Endodermal cell (in vitro differentiated cells): ENCODE measurements around the gene MAGIX. TPM values are rescaled to one million over a fixed set of nuclear protein-coding genes. Genes with fewer than 3 reads are reported as not detected.
A peak's percentile ranks its signal among the peaks of the same experiment; 100 is the strongest.
"Not testable (repeated sequence)": the region's sequence is repeated elsewhere in the genome, so short reads cannot be mapped to it uniquely, and the experiment has no call there.

Experiments used
- DNase-seq: peaks from one replicate; pipeline ENCODE4 v3.0.0-alpha.2; 2017
- H3K27ac ChIP-seq: 2 replicates; pipeline ENCODE4 v1.5.1; 2013; ENCODE audit warnings: mild to moderate bottlenecking, low read depth, low read length, moderate library complexity
- H3K27me3 ChIP-seq: 2 replicates; pipeline ENCODE4 v1.6.1; 2013; ENCODE audit warnings: mild to moderate bottlenecking, low read length, moderate library complexity; ENCODE audit not compliant: insufficient read depth, control insufficient read depth, poor library complexity, severe bottlenecking
- H3K36me3 ChIP-seq: 2 replicates; pipeline ENCODE4 v1.7.0; 2013; ENCODE audit warnings: mild to moderate bottlenecking, low read length, moderate library complexity; ENCODE audit not compliant: control insufficient read depth, insufficient read depth
- H3K4me1 ChIP-seq: one replicate; pipeline ENCODE4 v1.7.0; 2013; ENCODE audit warnings: low read length; ENCODE audit not compliant: control insufficient read depth, insufficient read depth
- H3K4me3 ChIP-seq: 2 replicates; pipeline ENCODE4 v1.5.1; 2013; ENCODE audit warnings: mild to moderate bottlenecking, low read length, moderate library complexity
- H3K9ac ChIP-seq: 2 replicates; pipeline ENCODE4 v1.6.1; 2013; ENCODE audit warnings: mild to moderate bottlenecking, low read length, moderate library complexity; ENCODE audit not compliant: poor library complexity, severe bottlenecking; ENCODE audit errors: extremely low read depth
- H3K9me3 ChIP-seq: 2 replicates; pipeline ENCODE4 v1.6.1; 2013; ENCODE audit warnings: mild to moderate bottlenecking, low read length, moderate library complexity; ENCODE audit not compliant: control insufficient read depth
- H3K27ac Mint-ChIP-seq: 2 replicates; pipeline ENCODE4 v1.8.0; 2020; ENCODE audit warnings: mixed read lengths
- H3K27me3 Mint-ChIP-seq: 2 replicates; pipeline ENCODE4 v1.8.0; 2021; ENCODE audit warnings: mild to moderate bottlenecking, mixed read lengths; ENCODE audit not compliant: insufficient read depth
- H3K36me3 Mint-ChIP-seq: 2 replicates; pipeline ENCODE4 v1.8.0; 2020; ENCODE audit warnings: low read depth, mixed read lengths
- H3K4me1 Mint-ChIP-seq: 2 replicates; pipeline ENCODE4 v1.8.0; 2020; ENCODE audit warnings: mixed read lengths
- H3K4me3 Mint-ChIP-seq: 2 replicates; pipeline ENCODE4 v1.8.0; 2020; ENCODE audit warnings: mild to moderate bottlenecking, moderate library complexity, mixed read lengths
- H3K9me3 Mint-ChIP-seq: 2 replicates; pipeline ENCODE4 v1.8.0; 2020; ENCODE audit warnings: mild to moderate bottlenecking, mixed read lengths
- CTCF ChIP-seq: fragments of 200-600 bp; sonication (generic); conservative IDR thresholded peaks from 2 replicates; pipeline ENCODE4 v1.5.0; 2021; ENCODE audit warnings: antibody characterized with exemption, mild to moderate bottlenecking
- WGBS, 2 experiments: methylation state at CpG; one replicate each; pipeline versions ENCODE4 v1.1.5 to v1.1.7; 2013; ENCODE audit warnings: missing lambda C conversion rate in 2 of 2, mixed read lengths in 1 of 2; ENCODE audit not compliant: insufficient coverage in 1 of 2, insufficient read length in 1 of 2; 5-methylcytosine and 5-hydroxymethylcytosine counted together
- total RNA-seq, 2 donors: library from RNA; stranded (reverse); fragmentation: NEBNext Ultra II Directional in 1 of 2; extraction: Animal tissue kit (Norgen Biotek cat#: 25700) in 1 of 2; gene quantifications; 2 replicates in 1 of 2; 3 replicates in 1 of 2; pipeline ENCODE4 v1.2.1, GENCODE V29; 2021

MAGIX gene
- total RNA-seq, 2 donors from 2014 or later = 1.2 to 1.3 TPM

DNA sequence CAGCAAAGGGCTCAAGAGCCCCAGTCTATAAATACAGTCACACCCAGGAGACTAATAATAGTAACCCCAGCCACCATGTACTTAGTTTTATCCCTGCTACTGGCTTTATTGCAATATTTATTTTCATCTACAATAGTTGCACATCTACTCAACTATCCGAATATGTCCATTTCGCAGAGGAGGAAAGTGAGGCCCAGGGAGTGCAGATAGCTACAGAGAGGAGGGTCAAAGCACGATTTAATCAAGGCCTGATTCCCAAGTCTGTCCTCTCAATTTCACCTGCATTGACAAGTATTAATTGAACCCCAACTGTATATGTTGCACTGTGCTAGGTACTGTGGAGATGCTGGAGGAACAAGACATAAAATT, 5.2 kb downstream of the MAGIX start:
- no peak overlapping the region for H3K4me3 ChIP-seq
- Mint-ChIP-seq H3K36me3 (no peaks in the 10 kb centered on the region), H3K27ac (no peak overlapping the region), H3K27me3 (peaks cover 65% of the 10 kb centered on the region), H3K4me3 (peak overlapping the region; percentile 45), H3K4me1 (no peaks in the 10 kb centered on the region), H3K9me3 (peaks cover 59% of the 10 kb centered on the region)
- H3K36me3 ChIP-seq = no peaks in the 10 kb centered on the region
- no peak for DNase-seq
- 77 to 100% methylated on average over 1 to 2 of the region's 3 CpGs for WGBS, 2 experiments
- no peaks in the 10 kb centered on the region for H3K4me1 ChIP-seq
- no peak for TF ChIP-seq CTCF
- H3K27me3 ChIP-seq = peaks cover 57% of the 10 kb centered on the region
- no peak overlapping the region for H3K27ac ChIP-seq
- H3K9me3 ChIP-seq = no peaks in the 10 kb centered on the region
- H3K9ac ChIP-seq = no peak overlapping the region

DNA sequence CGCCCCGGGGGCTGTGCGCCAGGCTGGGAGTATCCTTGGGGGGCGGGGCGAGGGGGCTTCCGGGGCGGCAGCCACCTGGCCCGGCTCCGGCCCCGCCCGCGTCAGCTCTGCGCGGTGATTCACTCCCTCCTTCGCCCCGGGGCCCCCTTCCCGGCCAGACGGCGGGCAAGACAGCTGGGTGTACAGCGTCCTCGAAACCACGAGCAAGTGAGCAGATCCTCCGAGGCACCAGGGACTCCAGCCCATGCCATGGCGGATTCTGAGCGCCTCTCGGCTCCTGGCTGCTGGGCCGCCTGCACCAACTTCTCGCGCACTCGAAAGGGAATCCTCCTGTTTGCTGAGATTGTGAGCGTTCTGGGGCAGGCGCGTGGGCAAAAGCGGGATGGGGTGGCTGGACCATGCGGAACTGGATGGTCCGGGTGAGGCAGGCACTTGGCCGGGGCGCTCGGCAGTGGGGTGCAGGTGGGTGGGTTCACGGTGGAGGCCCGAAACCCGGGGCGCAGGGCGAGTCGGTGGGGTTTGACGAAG, 9.3 kb downstream of the MAGIX start, which contains the start of gene PLP2:
Gene PLP2 (plus strand): TSS at position 147 of the 528 bp plus-strand sequence. CDS start 103 bp downstream, at position 250.
- no peaks in the 10 kb centered on the region for H3K4me1 ChIP-seq
- WGBS, 2 experiments = 0 to 3% methylated on average over 5 to 46 of the region's 46 CpGs
- no peaks in the 10 kb centered on the region for H3K36me3 ChIP-seq
- H3K9me3 ChIP-seq = no peaks in the 10 kb centered on the region
- DNase-seq = peak; percentile 57
- Mint-ChIP-seq H3K4me1 (no peaks in the 10 kb centered on the region), H3K9me3 (peaks cover 72% of the 10 kb centered on the region), H3K36me3 (peaks cover 19% of the 10 kb centered on the region), H3K4me3 (peak within 1 kb of the TSS; percentile 51), H3K27me3 (peaks cover 54% of the 10 kb centered on the region), H3K27ac (no peak within 1 kb of the TSS)
- peak within 1 kb of the TSS; percentile 40 for H3K4me3 ChIP-seq
- no peak within 1 kb of the TSS for H3K9ac ChIP-seq
- peaks cover 50% of the 10 kb centered on the region for H3K27me3 ChIP-seq
- no peak within 1 kb of the TSS for H3K27ac ChIP-seq
- TF ChIP-seq CTCF = no peak

DNA sequence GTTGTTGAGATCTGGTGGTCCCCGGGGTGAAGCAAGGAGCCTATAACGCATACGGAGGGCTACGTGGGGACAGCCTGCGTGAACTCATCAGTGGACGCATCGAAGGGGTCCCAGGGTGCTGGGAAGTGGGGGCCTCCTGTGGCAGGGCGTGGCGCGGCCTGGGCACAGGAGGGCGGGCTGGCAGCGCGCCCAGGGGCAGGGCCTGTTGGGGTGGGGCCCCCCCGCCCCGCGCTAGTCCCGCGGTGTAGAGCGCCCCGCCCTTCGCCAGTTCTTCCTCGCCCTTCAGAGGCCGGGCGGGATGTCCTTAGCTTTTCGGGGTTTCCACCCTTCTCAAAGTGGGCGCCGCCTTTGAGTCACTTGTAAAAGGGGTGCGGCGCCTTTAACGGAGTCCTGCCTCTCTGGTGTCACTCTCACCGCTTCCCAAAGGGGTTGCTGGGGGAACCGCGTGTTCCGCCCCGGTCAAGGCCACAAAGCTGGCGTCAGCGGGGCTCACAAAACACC, 9.8 kb downstream of the MAGIX start:
- H3K4me3 Mint-ChIP-seq = peak overlapping the region; percentile 51
- Histone ChIP-seq H3K9ac (no peak overlapping the region), H3K27ac (no peak overlapping the region), H3K9me3 (no peaks in the 10 kb centered on the region), H3K4me1 (no peaks in the 10 kb centered on the region), H3K36me3 (no peaks in the 10 kb centered on the region), H3K27me3 (peaks cover 45% of the 10 kb centered on the region), H3K4me3 (peak overlapping the region; percentile 40)
- TF ChIP-seq CTCF = no peak
- no peak for DNase-seq
- no peaks in the 10 kb centered on the region for H3K4me1 Mint-ChIP-seq
- H3K36me3 Mint-ChIP-seq = peaks cover 20% of the 10 kb centered on the region
- WGBS, 2 experiments = 23 to 40% methylated on average over 9 to 37 of the region's 37 CpGs
- H3K9me3 Mint-ChIP-seq = peaks cover 72% of the 10 kb centered on the region
- H3K27ac Mint-ChIP-seq = no peak overlapping the region
- peaks cover 51% of the 10 kb centered on the region for H3K27me3 Mint-ChIP-seq

GRCh38 chrX:49173544-49173943, 11.0 kb downstream of the MAGIX start:
- not testable (repeated sequence) for H3K4me1 Mint-ChIP-seq, H3K9ac ChIP-seq, H3K4me3 ChIP-seq, H3K27ac ChIP-seq, H3K4me3 Mint-ChIP-seq, DNase-seq, H3K27ac Mint-ChIP-seq, H3K4me1 ChIP-seq, H3K9me3 ChIP-seq, H3K36me3 ChIP-seq
- WGBS, 2 experiments = 91 to 100% methylated on average over 2 to 8 of the region's 8 CpGs
- peaks cover 38% of the 10 kb centered on the region for H3K27me3 ChIP-seq
- Mint-ChIP-seq H3K36me3 (peaks cover 24% of the 10 kb centered on the region), H3K9me3 (peaks cover 76% of the 10 kb centered on the region), H3K27me3 (peaks cover 43% of the 10 kb centered on the region)
